GM21423 (cell line): ENCODE results near the gene CLK2.
"Not testable (repeated sequence)": the region's sequence is repeated elsewhere in the genome, so short reads cannot be mapped to it uniquely, and the experiment has no call there.

Source experiments
- ATAC-seq: cut with Tn5 transposase; IDR thresholded peaks from one replicate; pipeline ENCODE4 v1.9.1; 2021; ENCODE audit warnings: mild to moderate bottlenecking, moderate library complexity; ENCODE audit not compliant: unreplicated experiment

The CLK2 gene

DNA sequence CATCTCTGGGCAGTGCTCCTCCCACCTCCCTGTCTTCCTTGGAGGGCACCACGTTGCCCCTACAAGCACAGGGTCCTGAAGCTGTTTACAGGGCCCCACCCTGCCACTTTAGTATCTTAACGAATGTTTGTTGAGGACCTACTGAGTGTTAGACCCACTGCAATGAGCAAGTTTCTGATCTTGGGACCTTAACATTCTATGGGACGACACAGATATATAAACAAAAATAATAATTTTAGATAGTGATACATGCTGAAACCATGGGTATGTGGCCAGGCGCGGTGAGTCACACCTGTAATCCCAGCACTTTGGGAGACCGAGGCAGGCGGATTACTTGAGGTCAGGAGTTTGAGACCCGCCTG is 28.2 kb downstream of the CLK2 start:
- no peak for ATAC-seq

DNA sequence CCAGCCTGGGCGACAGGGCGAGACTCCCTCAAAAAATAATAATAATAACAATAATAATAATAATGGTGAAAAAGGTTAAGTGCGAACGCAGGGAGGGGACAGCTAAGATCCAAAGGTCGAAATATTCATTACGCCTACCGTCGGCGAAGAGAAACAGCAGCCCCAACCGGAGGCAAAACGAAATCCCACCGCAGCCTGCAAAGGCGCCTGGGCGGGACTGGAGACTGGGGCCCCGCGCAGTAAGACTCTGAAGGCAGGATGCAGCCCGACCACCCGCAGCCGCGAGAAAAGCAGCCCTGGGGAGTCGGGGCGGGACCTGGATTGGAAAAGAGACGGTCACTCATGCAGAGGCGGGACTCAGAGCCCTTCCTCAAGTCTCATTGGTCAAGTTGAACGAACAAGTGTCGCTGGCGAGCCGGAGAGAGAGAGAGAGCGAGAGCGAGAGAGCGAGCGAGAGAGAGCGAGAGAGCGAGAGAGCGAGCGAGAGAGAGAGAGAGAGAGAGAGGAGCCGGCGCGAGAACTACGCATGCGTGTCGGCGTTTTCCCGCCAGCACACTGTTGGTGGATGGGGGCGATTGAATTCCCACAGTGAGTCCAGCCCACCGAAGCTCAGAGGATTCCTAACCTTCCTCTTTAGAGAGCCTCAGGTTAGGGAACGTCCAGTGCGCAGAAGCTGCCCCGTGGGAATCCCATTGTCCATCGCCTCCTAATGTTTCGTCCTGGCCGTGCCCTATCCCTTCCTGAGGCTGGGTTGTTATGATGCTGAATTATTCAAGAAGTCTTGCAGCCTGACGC is 28.7 kb downstream of the CLK2 start:
- peak; percentile 88 for ATAC-seq

DNA sequence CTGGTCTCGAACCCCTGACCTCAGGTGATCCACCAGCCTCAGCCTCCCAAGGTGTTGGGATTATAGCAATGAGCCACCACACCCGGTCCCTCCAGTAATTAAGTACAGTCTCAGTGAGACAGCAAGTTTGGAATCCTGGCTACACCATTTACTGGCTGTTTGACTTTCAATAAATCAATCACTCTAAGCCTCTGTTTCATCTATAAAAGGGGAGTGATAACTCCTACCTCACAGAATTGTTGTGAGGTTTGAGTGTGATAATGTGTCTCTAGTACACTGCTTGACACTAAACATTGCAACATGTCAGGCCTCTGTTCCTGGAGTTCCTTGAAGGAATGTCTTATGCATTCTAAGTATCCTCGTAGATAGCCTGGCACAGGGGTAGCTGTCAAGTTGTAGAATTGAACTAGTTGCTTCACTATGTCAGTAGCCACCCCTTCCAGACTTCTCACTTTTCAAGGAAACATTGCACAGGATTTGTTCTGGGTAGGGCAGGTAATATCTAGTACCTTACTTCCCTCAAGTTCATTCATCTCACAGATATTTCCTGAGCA is 30.4 kb downstream of the CLK2 start:
- no peak for ATAC-seq

DNA sequence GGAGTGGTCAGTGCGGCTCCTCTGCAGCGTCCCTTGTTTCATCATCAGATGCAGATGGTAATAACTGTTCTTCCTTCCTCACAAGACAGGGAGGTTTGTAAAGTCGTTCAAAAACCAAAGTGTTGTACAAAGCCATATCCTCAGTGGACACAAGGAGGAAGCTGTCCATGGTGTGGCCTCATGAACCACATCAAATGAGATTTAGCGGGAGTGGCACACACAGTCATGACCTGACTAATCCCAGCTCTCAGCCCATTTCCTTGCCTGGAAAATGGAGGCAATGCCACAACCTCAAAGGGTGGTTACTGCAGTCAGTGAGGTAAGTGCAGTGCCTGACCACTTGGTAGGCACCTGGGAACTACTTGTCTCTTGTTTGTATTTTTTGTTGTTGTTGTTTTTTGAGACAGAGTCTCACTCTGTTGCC is 31.5 kb downstream of the CLK2 start:
- no peak for ATAC-seq

DNA sequence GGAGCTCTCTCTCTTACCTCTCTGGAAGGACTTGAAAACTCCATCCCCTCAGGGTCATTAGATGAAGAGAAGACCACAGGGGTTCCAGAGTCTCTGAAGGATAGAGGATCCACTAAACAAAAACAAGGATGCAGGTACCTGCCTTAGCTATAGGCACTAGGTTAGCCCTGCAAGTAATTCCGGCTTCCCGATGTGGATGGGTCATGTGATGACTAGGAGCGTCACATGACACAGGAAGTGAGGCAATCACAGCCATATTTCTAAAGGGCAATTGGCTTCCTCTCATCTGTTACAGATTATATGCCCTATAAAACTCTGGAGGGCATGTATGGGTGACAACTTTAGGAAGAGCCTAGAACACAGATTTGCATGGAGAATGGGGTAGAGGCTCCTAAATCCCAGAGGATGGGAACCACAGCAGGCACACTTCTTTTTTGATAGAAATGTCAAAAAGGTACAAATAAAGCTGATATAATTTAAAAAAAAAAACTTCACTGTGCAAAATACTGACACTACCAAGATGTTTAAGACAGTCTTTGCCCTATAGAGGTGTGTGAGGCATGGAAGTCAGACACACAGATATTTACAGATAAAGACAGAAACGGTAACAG is 32.1 kb downstream of the CLK2 start:
- no peak for ATAC-seq

DNA sequence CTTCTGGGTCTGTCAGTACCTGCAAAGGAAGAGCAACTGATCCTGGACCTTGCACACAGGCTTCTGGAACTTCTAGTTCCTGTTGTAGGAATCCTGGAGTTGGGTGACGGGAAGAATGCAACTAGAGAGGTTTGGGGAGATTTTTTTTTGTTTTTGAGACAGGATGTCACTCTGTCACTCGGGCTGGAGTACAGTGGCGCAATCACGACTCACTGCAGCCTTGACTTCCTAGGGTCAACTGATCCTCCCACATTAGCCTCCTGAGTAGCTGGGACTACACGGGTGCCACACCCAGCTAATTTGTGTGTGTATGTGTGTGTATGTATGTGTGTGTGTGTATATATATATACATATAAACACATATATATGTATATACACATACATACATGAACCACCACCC is 36.9 kb downstream of the CLK2 start:
- ATAC-seq, result no peak

DNA sequence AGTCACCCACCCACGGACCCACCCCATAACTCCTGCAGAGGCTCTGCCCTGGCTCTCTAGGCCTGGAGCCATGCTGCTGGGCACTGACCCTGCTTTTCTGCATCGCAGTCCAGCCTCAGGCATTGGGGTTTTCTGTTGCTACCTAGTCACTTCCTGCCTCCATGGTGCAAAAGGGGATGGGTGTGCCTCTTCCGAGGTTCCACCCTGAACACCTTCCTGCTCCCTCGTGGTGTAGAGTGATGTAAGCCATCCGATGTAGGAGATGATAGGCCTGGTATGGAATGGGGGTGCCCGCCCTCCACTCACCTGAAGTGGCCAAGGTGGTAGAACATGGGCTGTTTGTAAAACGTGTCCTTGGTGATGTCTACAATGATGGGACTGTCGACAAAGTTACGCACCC is 37.9 kb downstream of the CLK2 start:
- not testable (repeated sequence) for ATAC-seq

DNA sequence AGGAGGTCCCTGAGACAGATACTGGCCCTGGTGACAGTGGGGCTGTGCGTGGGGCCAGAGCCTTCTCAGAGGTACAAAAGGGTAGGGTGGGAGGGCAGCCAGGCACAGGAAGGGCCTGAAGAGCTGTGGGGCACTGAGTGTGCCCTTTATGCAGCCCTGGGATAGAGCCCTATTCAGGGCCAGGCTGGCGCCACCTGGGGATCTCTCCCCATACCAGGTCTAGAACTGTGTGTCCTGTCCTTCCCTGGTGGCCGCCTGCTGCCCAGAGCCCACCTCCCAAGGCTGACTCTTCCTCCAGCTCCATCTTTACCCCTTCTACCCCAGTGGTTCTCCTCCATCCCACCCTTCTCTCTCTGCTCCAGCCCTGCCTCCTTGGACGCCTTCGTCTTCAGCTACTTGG is 39.8 kb downstream of the CLK2 start:
- ATAC-seq, result not testable (repeated sequence)

DNA sequence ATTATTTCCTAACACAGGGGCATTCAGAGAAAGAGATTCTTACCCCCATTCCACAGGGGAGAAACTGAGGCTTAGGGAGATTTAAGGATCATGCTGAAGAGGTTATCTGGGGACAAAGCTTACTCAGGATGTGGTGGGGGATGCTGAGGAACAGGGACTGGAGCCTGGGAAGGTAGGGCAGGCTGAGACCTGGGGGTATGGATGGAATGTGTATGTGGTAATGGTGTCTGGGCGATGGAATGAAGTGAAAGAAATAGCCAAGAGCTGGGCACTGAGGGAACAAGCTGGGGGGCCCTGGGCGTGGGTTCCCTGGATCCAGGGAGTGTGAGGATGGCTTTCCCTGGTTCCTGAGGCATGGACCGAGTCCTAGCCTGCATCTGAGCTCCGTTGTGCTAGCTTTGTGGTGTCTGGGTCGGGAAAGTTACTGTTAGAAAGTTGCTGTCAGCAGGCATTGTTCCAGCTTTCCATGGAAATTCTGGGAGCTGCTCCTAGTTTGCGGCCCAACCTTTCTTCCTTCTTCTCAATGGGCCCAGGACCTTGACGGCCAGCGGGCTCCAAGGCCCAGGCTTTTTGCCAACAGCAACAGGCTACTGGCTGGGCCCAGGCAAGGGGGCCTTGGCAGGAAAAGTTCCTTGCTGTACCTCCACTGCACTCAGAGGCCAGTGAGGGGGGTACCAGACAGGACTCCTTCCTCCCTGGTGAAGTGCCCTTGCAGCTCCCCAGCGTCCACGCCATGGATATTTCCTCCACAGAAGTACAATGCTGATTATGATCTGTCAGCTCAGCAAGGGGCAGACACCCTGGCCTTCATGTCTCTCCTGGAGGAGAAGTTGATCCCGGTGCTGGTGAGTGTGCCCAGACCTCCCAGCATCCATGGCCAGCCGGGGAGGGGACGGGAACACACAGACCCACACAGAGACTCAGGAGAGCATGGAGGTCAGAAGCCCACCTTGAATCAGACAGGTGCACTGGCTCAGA is 41.0 kb downstream of the CLK2 start:
- ATAC-seq, result not testable (repeated sequence)

DNA sequence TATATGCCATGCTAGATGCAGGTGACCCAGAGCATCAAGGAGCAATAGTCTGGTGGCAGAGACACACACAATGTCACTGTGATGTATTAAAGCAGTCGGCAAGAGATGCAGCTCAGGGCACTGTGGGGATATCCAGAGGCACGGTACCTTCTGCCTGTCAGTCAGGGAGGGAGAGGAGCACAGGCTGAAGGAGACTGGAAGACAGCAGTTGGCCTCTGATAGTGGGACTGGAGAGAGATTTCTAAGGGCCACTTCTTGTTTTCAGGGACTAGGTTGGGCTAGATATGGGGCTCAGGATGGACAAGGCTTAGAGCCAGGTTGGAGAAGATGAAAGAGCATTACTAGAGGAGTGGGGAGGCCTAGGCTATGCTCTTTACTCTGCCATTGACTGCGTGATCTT is 42.0 kb downstream of the CLK2 start:
- ATAC-seq, result not testable (repeated sequence)

DNA sequence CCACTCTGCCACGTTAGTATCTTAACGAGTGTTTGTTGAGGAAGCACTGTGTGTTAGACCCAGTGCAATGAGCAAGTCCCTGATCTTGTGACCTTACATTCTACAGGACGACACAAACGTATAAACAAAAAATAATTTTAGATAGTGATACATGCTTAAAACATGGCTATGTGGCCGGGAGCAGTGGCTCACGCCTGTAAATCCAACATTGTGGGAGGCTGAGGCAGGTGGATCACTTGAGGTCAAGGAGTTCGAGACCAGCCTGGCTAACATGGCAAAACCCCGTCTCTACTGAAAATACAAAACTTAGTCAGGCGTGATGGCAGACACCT is 45.2 kb downstream of the CLK2 start:
- ATAC-seq, result no peak

DNA sequence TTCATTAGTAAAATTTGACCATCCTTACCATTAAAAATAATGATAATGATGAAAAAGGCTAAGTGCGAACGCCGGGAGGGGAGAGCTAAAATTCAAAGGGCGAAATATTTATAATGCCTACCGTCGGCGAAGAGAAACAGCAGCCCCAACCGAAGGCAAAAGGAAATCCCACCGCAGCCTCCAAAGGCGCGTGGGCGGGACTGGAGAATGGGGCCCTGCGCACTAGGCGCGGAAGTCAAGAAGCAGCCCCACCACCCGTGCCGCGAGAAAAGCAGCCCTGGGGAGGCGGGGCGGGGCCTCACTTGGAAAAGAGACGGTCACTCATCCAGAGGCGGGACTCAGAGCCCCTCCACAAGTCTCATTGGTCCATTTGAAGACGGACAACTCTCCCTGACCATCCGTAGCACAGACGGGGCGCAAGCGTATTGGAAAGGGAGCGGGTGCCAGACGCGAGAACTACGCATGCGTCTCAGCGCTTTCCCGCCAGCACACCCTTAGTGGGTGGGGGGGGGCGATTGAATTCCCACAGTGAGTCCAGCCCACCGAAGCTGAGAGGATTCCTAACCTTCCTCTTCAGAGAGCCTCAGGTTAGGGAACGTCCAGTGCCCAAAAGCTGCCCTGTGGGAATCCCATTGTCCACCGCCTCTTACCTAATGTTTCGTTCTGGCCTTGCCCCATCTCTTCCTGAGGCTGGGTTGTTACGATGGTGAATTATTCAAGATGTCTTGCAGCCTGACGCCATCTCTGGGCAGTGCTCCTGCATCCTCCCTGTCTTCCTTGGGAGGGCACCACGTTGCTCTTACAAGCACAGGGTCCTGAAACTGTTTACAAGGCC is 45.8 kb downstream of the CLK2 start:
- peak; percentile 92 for ATAC-seq

DNA sequence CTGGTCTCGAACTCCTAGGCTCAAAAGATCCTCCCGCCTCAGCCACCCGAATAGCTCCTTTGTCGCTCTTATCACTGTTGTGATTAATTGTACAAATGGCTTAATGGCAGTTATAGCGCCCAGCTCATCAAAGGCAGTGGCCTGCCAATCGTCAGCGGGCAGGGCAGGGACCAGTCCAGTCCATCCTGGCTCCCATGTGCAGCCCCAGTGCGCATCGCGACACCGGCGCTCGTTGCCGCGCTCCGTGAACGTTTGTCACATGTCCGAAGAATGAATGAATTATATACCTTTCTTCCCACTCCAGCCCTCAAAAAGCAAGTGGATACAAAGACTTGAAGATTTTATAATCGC is 46.4 kb downstream of the CLK2 start:
- ATAC-seq, result no peak

DNA sequence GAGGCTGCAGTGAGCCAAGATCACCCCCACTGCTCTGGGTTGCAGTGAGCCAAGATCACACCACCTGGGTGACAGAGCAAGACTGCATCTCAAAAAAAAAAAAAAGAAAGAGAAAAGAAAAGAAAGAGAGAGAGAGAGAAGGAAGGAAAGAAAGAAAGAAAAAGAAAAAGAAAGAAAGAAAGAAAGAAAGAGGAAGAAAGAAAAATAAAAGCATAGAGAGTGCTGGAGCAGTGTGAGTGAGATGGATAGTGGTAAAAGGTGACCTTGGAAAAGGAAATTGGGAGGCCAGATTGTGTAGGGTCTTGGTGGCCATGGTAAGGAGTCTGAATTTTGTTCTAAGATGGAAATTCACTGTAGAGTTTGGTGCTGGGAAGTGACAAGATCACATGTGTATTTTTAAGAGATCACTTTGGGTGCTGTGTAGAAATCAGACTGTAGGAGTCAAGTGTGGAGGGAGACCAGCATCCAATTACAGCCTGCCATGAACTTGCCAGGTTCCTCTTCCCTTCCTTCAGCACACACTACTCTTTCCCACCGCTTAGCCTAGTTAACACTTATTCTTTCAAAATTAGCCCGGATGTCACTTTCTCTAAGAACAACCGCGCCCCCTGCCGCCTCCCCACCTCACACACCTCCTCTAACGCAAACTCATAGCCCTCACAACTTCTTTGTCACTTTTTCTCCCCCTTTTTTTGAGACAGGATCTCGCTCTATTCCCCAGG is 47.0 kb downstream of the CLK2 start:
- no peak for ATAC-seq

DNA sequence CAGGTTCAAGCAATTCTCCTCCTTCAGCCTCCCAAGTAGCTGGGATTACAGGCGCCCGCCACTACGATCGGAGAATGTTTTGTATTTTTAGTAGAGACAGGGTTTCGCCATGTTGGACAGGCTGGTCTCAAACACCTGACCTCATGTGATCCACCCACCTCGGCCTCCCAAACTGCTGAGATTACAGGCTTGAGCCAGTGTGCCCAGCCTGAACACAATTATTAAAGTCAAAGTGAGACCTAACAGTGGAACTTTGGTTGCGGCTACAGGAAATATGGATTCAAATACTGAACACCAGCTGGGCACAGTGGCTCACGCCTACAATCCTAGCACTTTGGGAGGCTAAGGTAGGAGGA is 47.9 kb downstream of the CLK2 start:
- not testable (repeated sequence) for ATAC-seq

DNA sequence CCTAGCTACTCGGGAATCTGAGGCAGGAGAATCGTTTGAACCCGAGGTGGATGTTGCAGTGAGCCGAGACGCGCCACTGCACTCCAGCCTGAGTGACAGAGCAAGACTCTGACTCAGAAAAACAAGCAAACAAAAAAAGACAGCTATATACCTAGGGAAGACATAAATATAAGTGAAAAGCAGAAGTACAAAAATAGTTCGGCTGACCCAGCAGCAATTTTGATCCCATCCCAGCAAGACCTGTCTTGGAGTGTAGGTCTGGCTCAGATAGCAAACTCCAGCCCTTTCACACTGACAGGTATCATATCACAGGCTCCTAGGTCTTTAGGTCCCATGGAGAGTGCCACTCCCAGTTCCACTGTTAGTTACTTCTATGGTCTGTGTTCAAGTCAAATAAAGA is 50.3 kb downstream of the CLK2 start:
- no peak for ATAC-seq

DNA sequence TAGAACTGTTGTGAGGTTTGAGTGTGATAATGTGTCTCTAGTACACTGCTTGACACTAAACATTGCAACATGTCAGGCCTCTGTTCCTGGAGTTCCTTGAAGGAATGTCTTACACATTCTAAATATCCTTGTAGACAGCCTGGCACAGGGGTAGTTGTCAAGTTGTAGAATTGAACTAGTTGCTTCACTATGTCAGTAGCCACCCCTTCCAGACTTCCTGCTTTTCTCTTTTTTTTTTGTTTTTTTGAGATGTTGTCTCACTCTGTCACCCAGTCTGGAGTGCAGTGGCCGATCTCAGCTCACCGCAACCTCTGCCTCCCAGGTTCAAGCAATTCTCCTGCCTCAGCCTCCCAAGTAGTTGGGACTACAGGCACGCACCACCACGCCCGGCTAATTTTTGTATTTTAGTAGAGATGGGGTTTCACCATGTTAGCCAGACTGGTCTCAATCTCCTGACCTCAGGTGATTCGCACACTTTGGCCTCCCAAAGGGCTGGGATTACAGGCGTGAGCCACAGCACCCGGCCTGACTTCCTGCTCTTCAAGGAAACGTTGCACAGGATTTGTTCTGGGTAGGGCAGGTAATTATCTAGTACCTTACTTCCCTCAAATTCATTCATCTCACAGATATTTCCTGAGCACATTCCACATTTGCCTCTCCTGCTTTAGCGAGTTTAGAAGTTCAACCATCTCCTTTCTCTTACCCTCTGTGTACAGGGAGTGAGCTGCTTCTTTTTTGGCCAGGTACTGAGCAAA is 52.9 kb downstream of the CLK2 start:
- ATAC-seq, result not testable (repeated sequence)

DNA sequence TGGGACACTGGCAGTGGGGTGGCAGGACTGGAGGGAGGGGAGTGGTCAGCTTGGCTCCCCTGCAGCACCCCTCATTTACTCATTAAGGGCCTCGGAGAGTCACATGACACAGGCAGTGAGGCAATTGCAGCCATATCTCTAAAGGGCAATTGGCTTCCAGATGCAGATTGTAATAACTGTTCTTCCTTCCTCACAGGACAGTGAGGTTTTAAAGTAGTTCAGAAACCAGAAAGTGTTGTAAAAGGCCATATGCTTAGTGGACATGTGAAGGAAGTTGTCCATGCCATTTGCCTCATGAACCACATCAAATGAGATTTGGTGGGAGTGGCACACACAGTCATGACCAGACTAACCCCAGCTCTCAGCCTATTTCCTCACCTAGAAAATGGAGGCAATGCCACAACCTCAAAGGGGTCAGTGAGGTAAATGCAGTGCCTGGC is 53.7 kb downstream of the CLK2 start:
- no peak for ATAC-seq
